WI38 (cell line): Measurements from ENCODE around the gene CYREN.

Experiments
- H3K4me3 ChIP-seq: 2 replicates; pipeline ENCODE4 v1.5.1; 2011; ENCODE audit warnings: low read depth, mild to moderate bottlenecking, control low read depth, low read length
- CTCF ChIP-seq: IDR thresholded peaks from 2 replicates; pipeline ENCODE4 v1.5.1; 2012; ENCODE audit warnings: low read depth, mild to moderate bottlenecking, control low read depth, low read length

CYREN gene

DNA sequence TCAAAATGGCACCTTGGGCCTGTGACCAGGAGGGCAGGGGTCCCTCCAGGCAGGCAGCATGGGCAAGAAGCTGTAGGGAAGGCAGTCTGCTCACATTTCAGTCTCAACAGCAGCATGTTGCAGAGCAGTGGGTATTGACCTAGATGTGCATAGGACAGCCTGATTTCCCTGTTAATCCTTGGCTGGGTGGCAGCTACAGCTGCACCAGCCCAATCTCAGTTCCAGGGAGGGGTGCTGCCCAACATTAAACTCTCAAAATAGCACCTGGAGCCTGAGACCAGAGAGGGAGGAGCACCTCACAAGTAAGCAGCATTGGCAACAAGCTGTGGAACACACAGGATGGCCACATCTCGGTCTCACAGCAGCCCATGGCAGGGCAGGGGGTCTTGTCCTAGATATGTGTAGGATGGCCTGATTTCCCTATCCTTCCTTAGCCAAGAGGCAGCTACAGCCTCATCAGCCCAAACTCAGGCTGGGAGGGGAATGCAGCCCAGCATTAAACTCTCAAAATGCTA, 12.3 kb downstream of the CYREN start:
- TF ChIP-seq CTCF = no peak
- H3K4me3 ChIP-seq = no peak overlapping the region

- no peak for TF ChIP-seq CTCF
- no peak overlapping the region for H3K4me3 ChIP-seq
Measured at GRCh38 chr7:135156290-135156689, 14.2 kb downstream of the CYREN start.

- no peak overlapping the region for H3K4me3 ChIP-seq
- TF ChIP-seq CTCF = no peak
Measured at GRCh38 chr7:135154734-135155133, 15.8 kb downstream of the CYREN start.

DNA sequence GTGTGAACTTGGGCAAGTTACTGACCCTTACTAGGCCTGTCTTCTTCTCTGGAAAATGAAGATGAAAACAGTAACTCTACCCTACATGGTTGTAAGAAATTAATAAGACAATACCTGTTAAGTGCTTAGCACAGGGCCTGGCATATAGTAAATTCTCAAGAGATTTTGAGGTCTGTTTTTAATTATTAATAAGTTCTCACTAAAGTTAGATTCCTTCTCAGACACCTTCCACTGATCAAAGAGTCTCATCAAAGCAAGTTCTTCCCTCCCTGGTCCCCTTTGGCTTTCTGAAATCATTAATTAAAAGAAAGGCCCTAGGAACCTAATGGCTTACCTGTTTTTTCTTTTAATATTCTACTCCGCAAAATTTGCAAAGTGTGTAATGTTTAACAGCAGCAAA, 18.1 kb downstream of the CYREN start:
- no peak for TF ChIP-seq CTCF
- no peak overlapping the region for H3K4me3 ChIP-seq

- no peak overlapping the region for H3K4me3 ChIP-seq
- TF ChIP-seq CTCF = no peak
Measured at GRCh38 chr7:135151533-135151932, 19.0 kb downstream of the CYREN start.

- no peak overlapping the region for H3K4me3 ChIP-seq
- no peak for TF ChIP-seq CTCF
Measured at GRCh38 chr7:135151132-135151531, 19.4 kb downstream of the CYREN start.

DNA sequence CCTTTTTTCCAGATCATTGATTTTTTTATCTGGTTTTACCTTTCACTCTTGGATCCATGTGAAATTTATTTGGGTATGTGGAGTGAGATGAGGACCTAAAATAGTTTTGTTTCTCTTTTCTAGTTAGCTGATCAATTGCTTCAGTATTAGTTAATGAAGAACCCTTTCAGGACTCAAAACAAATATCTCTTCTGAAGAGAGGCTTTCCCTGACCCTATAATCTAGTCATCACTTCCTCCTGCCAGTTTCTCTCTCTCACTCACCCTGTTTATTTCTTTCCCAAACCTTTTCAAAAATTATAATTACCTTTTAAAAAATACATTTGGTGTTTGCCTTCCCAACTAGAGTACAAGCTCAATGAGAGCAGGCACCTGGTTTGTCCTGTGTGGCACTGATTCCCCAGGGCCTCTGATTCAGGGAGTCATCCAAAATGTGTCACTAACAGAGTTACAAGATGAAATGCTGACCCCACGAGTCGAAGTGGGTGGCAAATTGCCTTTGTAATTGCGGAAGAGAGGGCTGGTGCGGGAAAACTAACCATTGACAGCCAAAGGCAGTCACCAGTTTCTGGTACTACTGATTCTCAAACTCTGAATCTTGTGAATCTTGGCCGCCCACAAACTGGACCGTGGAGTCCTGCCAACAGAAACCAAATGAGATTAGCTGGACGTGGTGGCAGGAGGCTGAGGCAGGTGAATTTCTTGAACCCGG, 20.3 kb downstream of the CYREN start:
- no peak for TF ChIP-seq CTCF
- H3K4me3 ChIP-seq = no peak overlapping the region
